ENCODE data around the gene DAB2IP. TPM values are rescaled to one million over a fixed set of nuclear protein-coding genes. Genes with fewer than 3 reads are reported as not detected.
"Not testable (repeated sequence)": the region's sequence is repeated elsewhere in the genome, so short reads cannot be mapped to it uniquely, and the experiment has no call there.

DAB2IP gene
- polyA plus RNA-seq, 4 donors: 13.8 to 39.0 (median 28.3) TPM

DNA sequence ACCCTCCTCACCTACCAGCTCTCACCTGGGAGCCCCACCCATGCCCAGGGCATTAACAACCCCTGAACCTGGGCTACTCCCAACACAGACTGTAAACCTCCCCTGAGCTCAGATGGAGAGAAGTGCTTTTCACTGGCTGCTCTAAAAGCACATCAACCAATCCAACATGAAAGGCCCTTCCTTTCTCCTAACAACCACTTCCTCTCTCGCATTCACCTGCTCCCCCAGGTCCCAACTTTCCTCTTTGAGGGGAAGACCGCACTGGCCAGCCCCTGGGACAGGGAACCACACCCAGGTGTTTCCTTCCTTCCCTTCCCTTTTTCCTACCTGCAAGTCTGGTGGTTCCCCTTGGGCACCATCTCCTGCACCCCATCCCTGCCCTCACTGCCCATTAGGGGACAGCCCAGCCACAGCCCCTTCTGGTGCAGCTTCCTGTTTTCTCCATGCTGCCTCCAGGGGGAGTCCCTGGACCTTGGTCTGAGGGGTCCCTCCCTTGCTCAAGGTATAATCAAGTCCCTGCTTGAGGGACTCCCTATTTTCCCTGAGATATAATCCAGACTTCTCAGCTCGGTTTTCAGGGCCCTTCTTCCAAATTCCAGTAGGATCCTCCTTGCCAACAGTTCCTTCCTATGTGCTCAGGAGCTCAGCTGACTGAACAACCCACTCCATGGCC is 30.5 kb upstream of the DAB2IP start:
- H3K36me3 ChIP-seq (ENCODE audit: control insufficient read depth in 3 of 3, insufficient read depth in 2 of 3, low read depth in 1 of 3, low read length in 3 of 3): no peaks in the 10 kb centered on the region
- DNase-seq (peak in 1 of 2 donors; percentile 66), FAIRE-seq (no peak)
- H3K4me3 ChIP-seq (ENCODE audit: low read depth in 1 of 3, low read length in 3 of 3): no peak overlapping the region
- no peak overlapping the region for H3K27ac ChIP-seq (ENCODE audit: low read depth in 1 of 3, low read length in 2 of 3)
- H3K4me1 ChIP-seq (ENCODE audit: control insufficient read depth in 3 of 3, insufficient read depth in 2 of 3, low read depth in 1 of 3, low read length in 2 of 3): peaks cover 0 to 4% (median 0%) of the 10 kb centered on the region in 3 donors
- no peaks in the 10 kb centered on the region for H3K27me3 ChIP-seq (ENCODE audit: control insufficient read depth in 3 of 3, insufficient read depth in 3 of 3, low read length in 3 of 3)
- H3K9me3 ChIP-seq (ENCODE audit: control insufficient read depth in 2 of 2, insufficient read depth in 1 of 2, low read depth in 1 of 2, low read length in 1 of 2): no peaks in the 10 kb centered on the region
- WGBS, 3 donors: 47 to 68% (median 62%) methylated on average over 3 of the region's 3 CpGs

DNA sequence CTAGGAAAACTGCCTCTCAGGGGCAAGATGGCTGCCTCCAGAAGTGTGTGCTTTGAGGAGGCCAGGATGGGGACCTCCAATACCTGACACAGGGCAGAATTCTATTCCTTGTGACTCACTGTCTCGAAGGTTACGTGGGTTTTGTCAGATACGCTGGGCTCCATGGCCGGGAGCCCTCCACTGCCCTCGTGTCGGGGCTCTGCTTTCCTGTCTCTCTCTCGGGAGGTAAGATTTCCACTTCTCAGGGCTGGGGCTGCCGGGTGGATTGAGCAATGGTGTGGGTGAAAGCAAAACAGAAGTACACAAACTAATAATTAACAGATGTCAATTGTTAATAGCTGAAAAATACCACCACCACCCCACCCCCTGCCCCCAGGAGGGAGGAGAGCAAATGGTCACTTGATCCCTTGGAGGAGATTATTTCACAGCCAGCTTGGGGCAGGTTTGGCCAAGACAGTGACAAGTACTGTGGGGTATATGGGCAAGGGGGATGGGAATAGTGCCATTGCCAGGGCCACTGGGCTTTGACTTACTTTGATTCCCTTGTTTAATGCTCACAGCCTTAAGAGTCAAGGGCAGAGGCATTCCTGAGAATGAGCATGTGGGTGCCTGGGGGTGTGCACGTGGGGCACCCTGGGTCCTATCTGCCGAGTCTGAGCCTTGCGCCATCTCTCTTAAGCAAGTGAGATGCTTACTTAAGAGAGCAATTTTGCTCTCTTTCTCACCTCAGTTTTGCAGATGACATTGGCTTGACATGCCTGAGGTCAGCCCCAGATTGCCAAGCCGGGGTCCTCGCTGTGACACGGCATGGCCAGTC is 28.8 kb upstream of the DAB2IP start:
- Histone ChIP-seq H3K9me3 (ENCODE audit: control insufficient read depth in 2 of 2, insufficient read depth in 1 of 2, low read depth in 1 of 2, low read length in 1 of 2) (no peaks in the 10 kb centered on the region), H3K27me3 (ENCODE audit: control insufficient read depth in 3 of 3, insufficient read depth in 3 of 3, low read length in 3 of 3) (no peaks in the 10 kb centered on the region), H3K36me3 (ENCODE audit: control insufficient read depth in 3 of 3, insufficient read depth in 2 of 3, low read depth in 1 of 3, low read length in 3 of 3) (no peaks in the 10 kb centered on the region), H3K4me3 (ENCODE audit: low read depth in 1 of 3, low read length in 3 of 3) (no peak overlapping the region), H3K27ac (ENCODE audit: low read depth in 1 of 3, low read length in 2 of 3) (peak overlapping the region in 1 of 3 donors; percentile 37), H3K4me1 (ENCODE audit: control insufficient read depth in 3 of 3, insufficient read depth in 2 of 3, low read depth in 1 of 3, low read length in 2 of 3) (peaks cover 0 to 4% (median 0%) of the 10 kb centered on the region in 3 donors)
- DNase-seq: peak in 1 of 2 donors; percentile 65
- WGBS, 3 donors: 66 to 71% (median 67%) methylated on average over 14 of the region's 14 CpGs
- no peak for FAIRE-seq

GRCh38 chr9:121623430-121623829 is 28.0 kb upstream of the DAB2IP start:
- 88 to 95% (median 93%) methylated on average over 2 of the region's 2 CpGs for WGBS, 3 donors
- not testable (repeated sequence) for FAIRE-seq

DNA sequence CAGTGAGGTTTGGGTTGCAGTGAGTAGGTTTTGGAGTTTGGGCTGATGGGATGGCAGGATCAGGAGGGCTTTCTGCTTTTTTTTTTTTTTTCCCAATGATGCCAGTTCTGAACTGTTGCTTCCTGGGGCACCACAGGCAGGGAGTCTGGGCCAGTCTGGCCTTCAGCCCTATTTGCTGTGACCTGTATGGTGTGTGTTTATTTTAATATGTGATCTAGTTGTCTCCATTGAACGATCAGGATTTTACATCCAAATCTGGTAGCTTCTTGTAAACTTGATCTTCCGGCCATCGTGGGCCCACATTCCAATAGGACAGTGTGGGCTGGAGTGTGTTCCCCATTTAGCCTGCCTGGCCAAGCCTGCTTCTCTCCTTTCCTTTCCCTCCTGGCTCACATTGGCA is 25.8 kb upstream of the DAB2IP start:
- DNase-seq: no peak
- Histone ChIP-seq H3K27ac (ENCODE audit: low read depth in 1 of 3, low read length in 2 of 3) (no peak overlapping the region), H3K9me3 (ENCODE audit: control insufficient read depth in 2 of 2, insufficient read depth in 1 of 2, low read depth in 1 of 2, low read length in 1 of 2) (no peaks in the 10 kb centered on the region), H3K27me3 (ENCODE audit: control insufficient read depth in 3 of 3, insufficient read depth in 3 of 3, low read length in 3 of 3) (no peaks in the 10 kb centered on the region), H3K36me3 (ENCODE audit: control insufficient read depth in 3 of 3, insufficient read depth in 2 of 3, low read depth in 1 of 3, low read length in 3 of 3) (no peaks in the 10 kb centered on the region), H3K4me1 (ENCODE audit: control insufficient read depth in 3 of 3, insufficient read depth in 2 of 3, low read depth in 1 of 3, low read length in 2 of 3) (peaks cover 0 to 4% (median 0%) of the 10 kb centered on the region in 3 donors), H3K4me3 (ENCODE audit: low read depth in 1 of 3, low read length in 3 of 3) (no peak overlapping the region)
- WGBS, 3 donors: 73 to 85% (median 78%) methylated on average over 3 of the region's 3 CpGs
- no peak for FAIRE-seq

More at GRCh38 chr9:121623430-121623829, 28.0 kb upstream of the DAB2IP start:
- not testable (repeated sequence) for H3K27ac ChIP-seq (ENCODE audit: low read depth in 1 of 3, low read length in 2 of 3); DNase-seq; H3K9me3 ChIP-seq (ENCODE audit: control insufficient read depth in 2 of 2, insufficient read depth in 1 of 2, low read depth in 1 of 2, low read length in 1 of 2); H3K36me3 ChIP-seq (ENCODE audit: control insufficient read depth in 3 of 3, insufficient read depth in 2 of 3, low read depth in 1 of 3, low read length in 3 of 3); H3K4me3 ChIP-seq (ENCODE audit: low read depth in 1 of 3, low read length in 3 of 3); H3K27me3 ChIP-seq (ENCODE audit: control insufficient read depth in 3 of 3, insufficient read depth in 3 of 3, low read length in 3 of 3); H3K4me1 ChIP-seq (ENCODE audit: control insufficient read depth in 3 of 3, insufficient read depth in 2 of 3, low read depth in 1 of 3, low read length in 2 of 3)

GRCh38 chr9:121626012-121626411 is 25.4 kb upstream of the DAB2IP start:
- no peaks in the 10 kb centered on the region for H3K36me3 ChIP-seq (ENCODE audit: control insufficient read depth in 3 of 3, insufficient read depth in 2 of 3, low read depth in 1 of 3, low read length in 3 of 3)
- DNase-seq: no peak
- peaks cover 0 to 4% (median 0%) of the 10 kb centered on the region in 3 donors for H3K4me1 ChIP-seq (ENCODE audit: control insufficient read depth in 3 of 3, insufficient read depth in 2 of 3, low read depth in 1 of 3, low read length in 2 of 3)
- FAIRE-seq: no peak
- no peak overlapping the region for H3K4me3 ChIP-seq (ENCODE audit: low read depth in 1 of 3, low read length in 3 of 3)
- no peaks in the 10 kb centered on the region for H3K9me3 ChIP-seq (ENCODE audit: control insufficient read depth in 2 of 2, insufficient read depth in 1 of 2, low read depth in 1 of 2, low read length in 1 of 2)
- no peaks in the 10 kb centered on the region for H3K27me3 ChIP-seq (ENCODE audit: control insufficient read depth in 3 of 3, insufficient read depth in 3 of 3, low read length in 3 of 3)
- no peak overlapping the region for H3K27ac ChIP-seq (ENCODE audit: low read depth in 1 of 3, low read length in 2 of 3)
- 74 to 83% (median 82%) methylated on average over 4 of the region's 4 CpGs for WGBS, 3 donors

DNA sequence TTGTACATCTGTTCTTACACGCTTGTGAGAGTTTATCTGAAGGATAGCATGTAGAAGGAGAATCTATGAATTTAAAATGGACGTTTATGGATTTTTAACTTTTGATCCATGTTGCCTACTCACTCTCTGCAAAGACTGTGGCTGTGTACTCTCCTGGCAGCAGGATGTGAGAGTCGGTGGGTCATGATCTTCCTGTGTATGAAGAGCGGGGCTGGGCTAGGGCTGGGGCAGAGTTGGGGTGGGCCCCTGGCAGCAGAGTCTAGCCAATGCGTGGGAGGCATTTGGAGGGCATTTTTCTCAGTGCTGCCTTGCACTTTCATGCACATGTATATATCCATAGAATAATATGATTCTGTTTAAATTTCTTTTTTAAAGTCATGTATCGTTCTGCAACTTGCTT is 24.0 kb upstream of the DAB2IP start:
- Histone ChIP-seq H3K9me3 (ENCODE audit: control insufficient read depth in 2 of 2, insufficient read depth in 1 of 2, low read depth in 1 of 2, low read length in 1 of 2) (no peaks in the 10 kb centered on the region), H3K4me1 (ENCODE audit: control insufficient read depth in 3 of 3, insufficient read depth in 2 of 3, low read depth in 1 of 3, low read length in 2 of 3) (peaks cover 0 to 4% (median 0%) of the 10 kb centered on the region in 3 donors), H3K27ac (ENCODE audit: low read depth in 1 of 3, low read length in 2 of 3) (no peak overlapping the region), H3K4me3 (ENCODE audit: low read depth in 1 of 3, low read length in 3 of 3) (no peak overlapping the region), H3K27me3 (ENCODE audit: control insufficient read depth in 3 of 3, insufficient read depth in 3 of 3, low read length in 3 of 3) (no peaks in the 10 kb centered on the region), H3K36me3 (ENCODE audit: control insufficient read depth in 3 of 3, insufficient read depth in 2 of 3, low read depth in 1 of 3, low read length in 3 of 3) (no peaks in the 10 kb centered on the region)
- DNase-seq (no peak), FAIRE-seq (no peak)
- WGBS, 3 donors: 64 to 79% (median 74%) methylated on average over 6 of the region's 6 CpGs

- Histone ChIP-seq H3K4me3 (ENCODE audit: low read depth in 1 of 3, low read length in 3 of 3) (no peak overlapping the region), H3K27ac (ENCODE audit: low read depth in 1 of 3, low read length in 2 of 3) (no peak overlapping the region), H3K4me1 (ENCODE audit: control insufficient read depth in 3 of 3, insufficient read depth in 2 of 3, low read depth in 1 of 3, low read length in 2 of 3) (peaks cover 0 to 4% (median 0%) of the 10 kb centered on the region in 3 donors), H3K27me3 (ENCODE audit: control insufficient read depth in 3 of 3, insufficient read depth in 3 of 3, low read length in 3 of 3) (no peaks in the 10 kb centered on the region), H3K9me3 (ENCODE audit: control insufficient read depth in 2 of 2, insufficient read depth in 1 of 2, low read depth in 1 of 2, low read length in 1 of 2) (no peaks in the 10 kb centered on the region), H3K36me3 (ENCODE audit: control insufficient read depth in 3 of 3, insufficient read depth in 2 of 3, low read depth in 1 of 3, low read length in 3 of 3) (no peaks in the 10 kb centered on the region)
- WGBS, 3 donors: 91 to 96% (median 92%) methylated on average over 4 of the region's 4 CpGs
- FAIRE-seq (no peak), DNase-seq (no peak)
Measured at GRCh38 chr9:121628401-121628800, 23.0 kb upstream of the DAB2IP start.

DNA sequence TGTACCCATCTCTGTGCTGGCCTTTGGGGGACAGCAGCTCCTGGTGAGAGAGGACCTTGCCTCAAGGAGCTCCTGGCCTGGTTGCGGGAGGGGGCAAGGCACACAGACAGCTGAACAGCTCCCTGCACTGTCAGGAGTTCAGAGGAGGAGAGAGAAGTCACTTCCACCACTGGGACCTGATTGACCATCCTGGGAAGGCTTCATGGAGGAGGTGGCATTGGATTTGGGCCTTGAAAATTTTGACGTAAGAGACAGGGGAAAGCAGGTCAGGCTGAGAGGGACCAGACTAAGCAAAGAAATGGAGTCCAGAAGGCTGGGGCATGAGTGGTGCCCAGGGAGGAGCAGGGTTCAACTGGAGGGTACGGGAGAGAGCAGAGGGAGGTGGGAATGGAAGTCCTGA is 20.3 kb upstream of the DAB2IP start:
- WGBS, 3 donors: 85 to 100% (median 93%) methylated on average over 3 of the region's 3 CpGs
- Histone ChIP-seq H3K9me3 (ENCODE audit: control insufficient read depth in 2 of 2, insufficient read depth in 1 of 2, low read depth in 1 of 2, low read length in 1 of 2) (no peaks in the 10 kb centered on the region), H3K4me3 (ENCODE audit: low read depth in 1 of 3, low read length in 3 of 3) (no peak overlapping the region), H3K27me3 (ENCODE audit: control insufficient read depth in 3 of 3, insufficient read depth in 3 of 3, low read length in 3 of 3) (no peaks in the 10 kb centered on the region), H3K4me1 (ENCODE audit: control insufficient read depth in 3 of 3, insufficient read depth in 2 of 3, low read depth in 1 of 3, low read length in 2 of 3) (peaks cover 0 to 20% (median 0%) of the 10 kb centered on the region in 3 donors), H3K36me3 (ENCODE audit: control insufficient read depth in 3 of 3, insufficient read depth in 2 of 3, low read depth in 1 of 3, low read length in 3 of 3) (no peaks in the 10 kb centered on the region), H3K27ac (ENCODE audit: low read depth in 1 of 3, low read length in 2 of 3) (no peak overlapping the region)
- FAIRE-seq: no peak
- no peak for DNase-seq
